H4 (cell line): ENCODE measurements around the gene TRIM66. TPM values are rescaled to one million over a fixed set of nuclear protein-coding genes. Genes with fewer than 3 reads are reported as not detected.
A peak's percentile ranks its signal among the peaks of the same experiment; 100 is the strongest.

Experiments
- DNase-seq: peaks from one replicate; pipeline ENCODE4 v3.0.0-alpha.2; 2015; ENCODE audit warnings: low spot score
- total RNA-seq: library from RNA; depleted of rRNA; stranded (reverse); fragments of >200 nt; shearing (Covaris generic); gene quantifications from 2 replicates; pipeline ENCODE4 v1.2.3, GENCODE V29; 2014

Gene TRIM66
- total RNA-seq, 1 experiment from 2014 or later, result 3.4 TPM

- no peak for DNase-seq
These were observed 24.0 kb downstream of the TRIM66 start for GRCh38 chr11:8658321-8659057.

- DNase-seq, result no peak
These were observed 26.2 kb downstream of the TRIM66 start for GRCh38 chr11:8656291-8656690.

- DNase-seq, result no peak
These were observed 28.0 kb downstream of the TRIM66 start for GRCh38 chr11:8654503-8654902.

DNA sequence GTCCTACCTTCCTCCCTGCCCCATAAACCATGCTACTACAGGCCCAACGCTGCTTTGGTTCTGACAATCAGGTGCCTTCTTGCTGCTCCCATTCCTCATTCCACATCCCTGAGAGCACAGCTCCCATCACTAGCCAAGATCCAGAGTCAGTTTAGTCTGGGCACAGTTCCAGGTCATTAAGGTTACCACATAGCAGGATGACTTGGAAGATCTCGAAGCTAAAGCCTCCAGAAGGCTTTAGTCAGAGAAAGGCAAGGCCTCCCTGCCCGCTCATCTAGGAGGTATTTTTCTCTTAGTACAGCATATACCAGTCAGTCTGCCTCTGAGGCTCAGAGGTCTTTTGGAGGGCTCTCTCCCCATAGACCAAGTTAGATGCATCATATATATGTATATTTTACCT, 30.3 kb downstream of the TRIM66 start:
- DNase-seq, result peak; percentile 80

DNA sequence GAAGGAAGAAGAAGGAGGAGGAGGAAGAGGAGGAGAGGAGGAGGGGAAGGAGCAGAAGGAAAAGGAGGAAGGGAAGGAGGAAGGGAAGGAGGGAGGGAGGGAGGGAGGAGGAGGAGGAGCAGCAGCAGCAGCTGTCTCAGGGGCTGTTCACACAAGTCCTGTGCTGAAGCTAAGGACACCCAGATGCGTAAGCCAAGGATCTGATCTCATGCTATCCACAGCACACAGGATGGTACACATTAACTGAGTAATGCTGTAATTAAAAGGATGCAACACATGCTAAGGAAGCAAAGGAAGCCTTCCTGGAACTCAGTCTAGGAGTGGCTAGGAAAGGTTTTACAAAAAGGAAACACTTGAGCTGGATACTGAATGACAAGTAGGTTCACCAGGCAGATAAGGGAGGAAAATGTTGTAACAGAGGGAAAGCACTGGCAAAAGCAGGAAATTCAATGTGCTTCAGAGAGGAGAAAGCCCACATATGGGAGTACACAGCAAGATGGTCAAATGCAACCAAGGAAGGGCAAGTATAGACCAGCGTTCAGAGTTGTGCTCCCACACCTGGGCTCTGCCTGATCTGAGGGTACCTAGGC, 32.0 kb downstream of the TRIM66 start:
- no peak for DNase-seq

GRCh38 chr11:8649361-8649760, 33.1 kb downstream of the TRIM66 start:
- peak; percentile 28 for DNase-seq

GRCh38 chr11:8646873-8647272, 35.6 kb downstream of the TRIM66 start:
- DNase-seq, result no peak

GRCh38 chr11:8642196-8642841, 40.1 kb downstream of the TRIM66 start:
- no peak for DNase-seq

- no peak for DNase-seq
These were observed 41.1 kb downstream of the TRIM66 start for GRCh38 chr11:8641332-8641731.

DNA sequence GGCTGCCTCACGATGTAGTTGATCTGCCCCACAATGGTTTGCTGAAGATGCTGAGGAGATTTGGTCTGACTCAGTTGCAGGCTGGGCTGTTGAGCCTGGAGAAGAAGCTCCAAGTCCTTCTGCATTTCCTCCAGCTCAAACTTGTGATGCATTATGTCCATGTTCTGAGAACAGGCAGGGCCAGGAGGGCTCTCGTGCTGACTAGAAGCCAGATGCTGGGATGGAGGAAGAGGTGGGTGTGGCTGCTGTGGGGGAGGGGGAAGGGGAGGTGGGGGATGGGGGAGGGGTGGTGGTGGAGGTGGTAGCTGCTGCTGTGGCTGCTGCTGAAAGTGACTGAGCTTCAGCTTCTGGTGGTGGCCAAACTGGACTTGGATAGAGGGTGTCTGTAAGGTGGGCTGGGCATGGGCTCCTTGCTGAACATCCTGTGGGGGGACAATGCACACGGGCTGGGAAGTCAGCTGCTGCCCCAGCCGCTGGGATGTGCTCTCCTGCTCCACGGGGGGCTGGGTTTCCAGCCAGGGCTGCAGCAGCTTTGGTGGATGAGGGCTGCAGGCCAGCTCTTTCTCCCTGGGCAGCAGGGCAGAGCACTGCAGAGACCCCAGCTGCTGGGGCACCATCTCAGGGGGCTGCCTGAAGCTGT, 42.1 kb downstream of the TRIM66 start:
- no peak for DNase-seq

DNA sequence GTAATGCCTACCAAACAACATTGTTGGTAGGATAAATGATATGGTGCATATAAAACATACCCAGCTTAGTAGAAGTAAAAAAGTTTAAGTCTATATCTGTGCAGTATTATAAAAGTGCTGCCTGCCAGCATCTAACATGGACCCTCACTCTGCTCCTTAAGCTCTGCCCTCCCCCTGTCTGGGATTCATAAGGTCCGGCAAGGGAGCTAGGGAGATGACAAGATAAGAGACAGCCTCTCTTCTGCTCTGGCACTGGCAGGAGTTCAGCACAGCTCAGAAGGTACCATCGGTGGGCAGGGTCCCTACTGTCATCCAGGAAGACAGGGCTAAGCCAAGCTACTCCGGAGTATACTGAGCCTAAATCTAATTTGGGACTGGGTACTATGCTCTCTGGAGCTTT, 42.8 kb downstream of the TRIM66 start:
- no peak for DNase-seq

DNA sequence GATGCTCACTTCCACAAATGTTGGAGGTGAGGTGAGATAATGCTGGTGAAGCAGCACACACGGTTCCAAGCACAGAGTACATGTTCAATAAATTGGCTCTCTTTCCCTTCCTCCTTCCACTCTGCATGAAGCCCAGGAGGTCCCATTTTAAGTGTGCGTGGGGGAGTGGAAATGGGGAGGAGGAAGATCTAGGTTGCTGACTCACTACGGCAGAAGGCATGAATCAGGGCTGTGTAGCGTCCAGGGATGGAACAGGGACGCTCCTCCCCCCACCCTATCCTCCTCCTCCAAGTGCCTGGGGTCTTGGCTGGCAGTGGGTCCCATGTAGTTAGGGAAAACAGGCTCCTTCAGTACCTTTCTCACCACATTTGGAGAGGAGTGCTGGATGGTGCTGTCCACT, 44.2 kb downstream of the TRIM66 start:
- no peak for DNase-seq

GRCh38 chr11:8636127-8636526, 46.3 kb downstream of the TRIM66 start:
- DNase-seq, result no peak

DNA sequence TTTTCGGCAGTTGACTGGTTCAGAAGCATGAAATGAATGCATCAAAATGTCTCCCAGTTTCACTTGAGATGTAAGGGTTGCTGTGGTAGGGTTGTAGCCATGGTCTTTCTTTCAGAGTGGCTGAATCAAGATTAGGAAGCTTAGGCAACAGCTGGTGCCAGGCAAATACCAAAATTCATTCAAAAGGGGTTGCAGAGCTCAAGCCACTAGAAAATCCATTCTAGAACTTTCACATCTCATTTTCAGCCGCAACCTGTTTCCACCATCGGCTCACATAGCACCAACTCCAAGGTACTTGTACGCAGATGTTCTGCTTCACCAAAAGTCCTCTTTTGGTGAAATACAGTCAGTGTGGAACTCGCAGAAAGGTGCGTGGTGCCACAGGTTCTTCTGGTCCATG, 48.0 kb downstream of the TRIM66 start:
- no peak for DNase-seq

- peak; percentile 38 for DNase-seq
These were observed 50.9 kb downstream of the TRIM66 start for GRCh38 chr11:8631395-8632118.

DNA sequence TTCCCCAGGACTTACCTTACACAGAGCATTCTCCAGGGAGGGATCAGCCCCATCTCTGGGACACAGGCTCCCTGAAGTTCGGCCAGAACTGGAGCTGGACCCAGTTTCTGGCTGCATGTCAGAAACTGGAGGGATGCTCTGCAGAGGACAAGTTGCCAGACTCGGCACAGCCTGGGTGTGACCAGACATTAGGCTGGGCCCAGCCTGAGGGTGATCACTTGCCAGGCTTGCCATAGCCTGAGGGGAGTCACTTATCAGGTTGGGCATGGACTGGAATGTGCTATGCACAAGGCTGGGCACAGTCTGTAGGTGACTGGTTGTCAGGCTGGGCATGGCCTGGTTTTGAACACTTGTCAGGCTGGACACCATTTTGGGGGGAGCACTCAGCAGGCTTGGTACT, 57.8 kb downstream of the TRIM66 start:
- no peak for DNase-seq

GRCh38 chr11:8621147-8621546, 61.3 kb downstream of the TRIM66 start:
- no peak for DNase-seq

DNA sequence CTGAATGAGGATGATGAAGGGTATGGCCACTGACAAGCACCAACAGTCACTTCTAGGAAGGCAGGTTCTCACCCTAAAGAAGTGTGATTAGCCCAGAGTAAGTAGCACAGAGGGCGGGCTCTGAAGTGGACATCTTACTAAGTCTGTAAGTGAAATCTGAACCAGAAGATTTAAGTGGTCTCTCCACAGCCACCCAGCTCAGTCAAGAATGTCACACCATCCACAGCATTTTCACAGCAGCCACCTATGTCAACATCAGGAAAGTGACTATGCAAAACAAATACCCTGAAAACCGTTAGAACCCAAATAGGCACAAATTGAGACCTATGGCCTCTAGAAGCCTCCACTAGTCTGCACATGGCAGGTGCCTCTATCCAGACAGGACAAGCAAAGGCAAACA, 65.4 kb downstream of the TRIM66 start:
- DNase-seq, result no peak

DNA sequence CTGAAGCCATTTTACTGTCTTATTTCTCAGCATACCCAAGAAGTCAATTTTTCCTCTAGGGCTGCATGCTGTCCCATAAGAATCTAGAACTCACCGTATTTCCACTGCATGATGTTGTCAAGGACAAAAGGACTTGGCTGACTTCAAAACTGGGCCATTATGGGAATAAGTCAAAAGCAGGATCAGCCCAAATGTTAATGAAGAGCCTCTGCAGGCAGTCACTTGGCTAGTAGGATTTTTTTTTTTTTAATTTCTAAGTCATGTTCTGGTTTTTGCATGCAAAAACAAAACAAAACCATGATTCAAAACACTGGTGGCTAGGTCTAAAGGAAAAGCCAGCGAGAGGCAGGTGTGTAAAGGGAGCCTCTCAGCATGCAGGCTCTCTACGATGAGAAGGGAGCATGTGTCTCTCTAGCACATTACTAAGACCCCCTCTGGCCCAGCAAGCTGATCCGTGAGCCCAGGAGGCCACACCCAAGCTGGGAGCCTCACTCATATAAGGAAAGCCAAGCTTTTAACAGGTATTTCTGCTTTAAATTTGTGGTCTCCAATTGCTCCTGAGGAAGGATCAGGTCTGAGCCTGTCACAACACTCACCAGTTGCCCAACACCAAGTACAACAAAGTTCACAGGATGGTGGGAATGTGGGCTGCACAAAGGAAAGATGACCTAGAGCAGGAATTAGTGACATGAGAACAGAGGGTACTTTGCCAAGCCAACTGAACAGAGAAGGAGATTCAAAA, 67.0 kb downstream of the TRIM66 start:
- DNase-seq, result no peak

GRCh38 chr11:8614497-8614896, 68.0 kb downstream of the TRIM66 start:
- no peak for DNase-seq

DNA sequence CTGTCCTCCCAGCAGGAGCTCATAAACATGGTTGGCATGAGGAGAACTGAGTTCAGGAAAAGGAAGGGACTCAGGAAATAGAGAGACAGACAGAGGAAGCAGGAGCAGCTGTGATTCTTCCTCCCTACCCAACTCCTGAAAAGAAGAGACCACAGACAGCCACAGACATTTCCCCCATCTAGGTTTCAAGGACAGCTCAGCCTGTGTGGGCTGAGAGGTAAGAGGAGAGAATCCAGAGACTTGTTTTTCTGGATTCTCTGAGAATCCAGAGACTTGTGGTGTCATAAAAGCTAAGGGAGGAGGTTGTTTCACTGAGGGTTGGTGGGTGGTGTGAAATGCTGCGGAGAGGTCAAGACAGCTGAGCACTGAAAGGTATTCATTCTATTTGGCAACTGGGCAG, 69.4 kb downstream of the TRIM66 start:
- DNase-seq, result no peak
